GM19463 (cell line): ENCODE data around the gene MED7.
"Not testable (repeated sequence)": the region's sequence is repeated elsewhere in the genome, so short reads cannot be mapped to it uniquely, and the experiment has no call there.

Source experiments
- ATAC-seq: cut with Tn5 transposase; IDR thresholded peaks from one replicate; pipeline ENCODE4 v1.9.1; 2021; ENCODE audit warnings: mild to moderate bottlenecking, moderate library complexity; ENCODE audit not compliant: unreplicated experiment

The MED7 gene, protein sequence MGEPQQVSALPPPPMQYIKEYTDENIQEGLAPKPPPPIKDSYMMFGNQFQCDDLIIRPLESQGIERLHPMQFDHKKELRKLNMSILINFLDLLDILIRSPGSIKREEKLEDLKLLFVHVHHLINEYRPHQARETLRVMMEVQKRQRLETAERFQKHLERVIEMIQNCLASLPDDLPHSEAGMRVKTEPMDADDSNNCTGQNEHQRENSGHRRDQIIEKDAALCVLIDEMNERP

DNA sequence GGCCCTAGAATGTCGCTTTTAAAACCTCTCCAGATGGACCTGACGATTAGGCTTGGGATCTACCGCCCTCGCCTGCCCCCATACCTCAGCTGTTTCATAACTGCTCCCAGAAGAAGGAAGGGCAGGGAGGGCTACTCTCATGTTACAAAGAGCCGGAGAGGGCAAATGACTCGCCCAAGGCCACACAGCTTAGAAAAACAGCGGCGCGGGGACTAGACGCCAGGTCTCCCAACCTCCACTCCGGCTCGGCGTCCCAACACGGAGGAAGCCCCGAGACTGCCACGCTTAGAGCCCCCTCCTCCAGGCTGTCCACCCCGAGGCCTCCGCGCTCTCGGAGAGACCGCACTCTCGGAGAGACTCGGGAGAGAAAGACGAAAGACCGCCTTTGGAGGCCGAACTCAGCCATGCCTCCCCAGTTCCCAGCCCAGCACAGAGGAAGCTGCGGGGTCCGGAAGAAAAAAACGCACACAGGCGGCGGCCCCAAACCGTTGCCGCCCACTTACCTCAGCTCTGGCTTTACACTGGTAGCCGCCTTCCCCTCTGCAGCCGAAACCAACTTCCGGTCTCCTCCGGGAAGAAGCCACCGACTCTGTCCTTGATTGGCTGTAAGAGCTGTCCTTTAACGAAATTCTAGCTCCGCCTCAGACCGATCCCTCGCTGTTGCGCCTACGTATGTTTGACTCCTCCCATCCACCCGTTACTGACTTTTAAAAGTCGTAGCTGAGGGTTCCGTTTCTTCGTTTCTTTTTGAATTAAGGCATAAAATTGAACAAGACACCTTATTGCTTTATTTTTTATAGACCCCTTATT, at the start of gene MED7:
TSS of gene MED7 (minus strand) at position 549 of the 810 bp plus-strand sequence. CDS start 3,434 bp downstream, outside the sequence.
- ATAC-seq = peak; percentile 99

DNA sequence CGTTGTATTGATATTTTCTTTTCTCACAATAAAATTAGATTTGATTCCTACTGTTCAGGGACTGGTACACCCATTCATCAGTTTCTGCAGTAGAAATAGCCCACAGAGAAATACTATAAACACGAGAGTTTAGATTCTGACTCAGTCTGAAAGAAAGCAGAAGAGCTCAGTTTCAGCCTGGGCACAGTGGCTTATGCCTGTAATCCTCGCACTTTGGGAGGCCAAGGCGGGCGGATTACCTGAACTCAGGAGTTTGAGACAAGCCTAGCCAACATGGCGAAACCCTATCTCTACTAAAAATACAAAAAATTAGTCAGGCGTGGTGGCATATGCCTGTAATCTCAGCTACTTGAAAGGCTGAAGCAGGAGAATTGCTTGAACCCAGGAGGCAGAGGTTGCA, 46.6 kb upstream of the MED7 start:
- ATAC-seq = peak; percentile 93

DNA sequence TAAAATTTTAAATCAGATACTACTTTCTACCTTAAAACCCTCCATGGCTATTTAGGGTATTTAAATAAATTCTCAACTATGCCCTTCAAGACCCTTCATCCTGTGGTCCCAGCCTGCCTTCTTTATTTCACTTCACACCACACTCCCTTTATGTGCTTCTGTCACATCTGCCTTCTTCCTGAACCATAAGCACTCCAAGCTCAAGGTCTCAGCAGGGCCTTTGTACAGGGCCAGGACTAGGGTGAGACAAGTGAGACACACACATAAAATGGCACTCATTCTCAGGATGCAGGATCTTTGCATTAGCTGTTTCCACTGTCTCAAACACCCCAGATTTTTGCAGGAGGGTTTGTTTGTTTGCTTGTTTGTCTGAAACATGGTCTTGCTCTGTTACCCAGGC, 45.6 kb upstream of the MED7 start:
- ATAC-seq = no peak

DNA sequence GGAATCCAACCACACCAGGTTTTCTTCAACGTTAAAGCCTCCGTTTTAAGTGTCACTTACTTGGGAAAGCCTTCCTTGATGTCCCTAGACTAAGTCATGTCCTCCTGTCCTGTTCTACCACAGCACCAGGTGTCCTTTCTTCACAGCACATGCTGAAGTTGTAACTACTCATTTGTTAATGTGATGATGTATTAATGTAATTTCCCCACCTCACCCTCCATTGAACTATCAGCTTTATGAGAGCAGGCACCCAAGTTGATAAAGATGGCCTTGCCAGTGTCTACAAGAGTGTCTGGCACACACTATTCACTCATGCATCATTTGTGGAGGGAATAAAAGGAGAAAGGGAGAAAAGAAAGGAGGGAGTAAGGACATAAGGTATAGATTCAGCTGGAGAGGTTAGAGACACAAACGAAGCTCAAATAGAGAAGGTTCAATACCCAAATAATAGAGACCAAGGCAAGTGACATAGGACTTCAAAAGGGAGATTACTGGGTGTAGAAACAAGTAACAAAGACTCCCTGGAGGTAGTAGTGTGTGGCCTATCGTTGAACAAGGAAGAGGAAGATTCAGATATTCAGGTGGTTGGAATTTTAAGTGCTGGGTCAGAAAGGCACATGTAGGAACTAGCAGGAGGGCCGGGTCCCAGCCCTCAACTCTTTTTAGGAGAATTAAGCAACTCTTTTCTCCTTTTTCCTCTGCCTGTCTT, 44.5 kb upstream of the MED7 start:
- no peak for ATAC-seq

DNA sequence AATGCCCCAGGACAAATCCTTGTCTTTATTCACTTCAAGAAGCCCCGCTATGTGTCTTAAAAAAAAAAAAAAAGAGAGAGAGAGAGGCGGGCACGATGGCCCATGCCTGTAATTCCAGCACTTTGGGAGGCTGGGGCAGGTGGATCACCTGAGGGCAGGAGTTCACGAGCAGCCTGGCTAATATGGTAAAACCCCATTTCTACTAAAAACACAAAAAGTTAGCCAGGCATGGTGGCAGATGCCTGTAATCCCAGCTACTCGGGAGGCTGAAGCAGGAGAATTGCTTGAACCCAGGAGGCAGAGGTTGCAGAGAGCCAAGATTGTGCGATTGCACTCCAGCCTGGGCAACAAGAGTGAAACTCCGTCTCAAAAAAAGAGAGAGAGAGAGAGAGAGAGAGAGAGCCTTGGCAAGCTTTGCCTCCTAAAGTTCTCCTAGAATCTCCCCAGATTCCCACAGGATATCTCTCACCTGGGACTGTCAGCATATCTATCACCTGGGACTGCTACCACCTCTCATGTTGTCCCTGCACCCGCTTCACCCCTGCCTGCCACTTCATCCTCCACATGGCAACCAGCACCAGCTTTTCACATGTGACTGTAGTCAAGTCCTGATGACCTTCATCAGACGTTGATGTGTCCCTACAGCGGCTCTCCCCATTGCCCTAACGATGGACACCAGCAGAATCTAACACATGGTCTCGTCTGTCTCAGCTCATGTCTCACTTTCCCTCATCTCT, 43.8 kb upstream of the MED7 start:
- no peak for ATAC-seq

DNA sequence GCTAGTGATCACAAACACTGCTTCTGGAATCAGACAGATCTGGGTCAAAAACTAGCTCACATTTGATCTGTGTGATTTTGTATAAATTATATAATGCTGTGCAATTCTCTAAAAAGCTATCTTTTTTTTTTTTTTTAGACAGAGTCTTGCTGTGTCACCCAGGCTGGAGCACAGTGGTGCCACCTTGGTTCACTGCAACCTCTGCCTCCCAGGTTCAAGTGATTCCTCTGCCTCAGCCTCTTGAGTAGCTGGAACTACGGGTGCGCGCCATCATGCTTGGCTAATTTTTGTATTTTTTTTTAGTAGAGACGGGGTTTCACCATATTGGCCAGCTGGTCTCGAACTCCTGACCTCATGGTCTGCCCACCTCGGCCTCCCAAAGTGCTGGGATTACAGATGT, 42.5 kb upstream of the MED7 start:
- ATAC-seq = not testable (repeated sequence)

DNA sequence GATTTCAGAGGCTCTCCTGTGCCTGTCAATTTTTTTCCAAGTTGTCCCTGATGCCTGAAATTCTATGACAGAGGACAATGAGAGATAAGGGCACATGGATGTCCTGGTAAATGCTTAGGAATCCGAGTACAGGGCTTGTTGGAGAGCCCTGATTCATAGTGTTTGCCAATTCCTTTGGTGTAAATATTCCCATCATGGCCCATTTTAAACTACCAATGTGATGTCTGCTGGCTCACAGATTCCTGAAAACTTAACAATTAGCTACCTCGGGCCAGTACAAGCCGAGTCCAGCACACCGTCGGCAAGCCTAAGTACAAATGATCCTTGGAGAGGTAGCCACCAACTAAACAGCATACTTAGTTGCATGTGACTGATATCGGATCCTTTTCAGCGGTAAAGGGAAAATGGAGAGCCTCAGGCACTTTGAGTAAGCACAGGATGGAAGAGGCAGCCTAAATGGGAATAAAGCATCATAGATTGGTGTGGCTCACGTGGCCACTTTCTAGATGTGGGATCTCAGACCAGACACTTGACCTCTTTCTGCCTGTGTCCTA, 41.5 kb upstream of the MED7 start:
- no peak for ATAC-seq

DNA sequence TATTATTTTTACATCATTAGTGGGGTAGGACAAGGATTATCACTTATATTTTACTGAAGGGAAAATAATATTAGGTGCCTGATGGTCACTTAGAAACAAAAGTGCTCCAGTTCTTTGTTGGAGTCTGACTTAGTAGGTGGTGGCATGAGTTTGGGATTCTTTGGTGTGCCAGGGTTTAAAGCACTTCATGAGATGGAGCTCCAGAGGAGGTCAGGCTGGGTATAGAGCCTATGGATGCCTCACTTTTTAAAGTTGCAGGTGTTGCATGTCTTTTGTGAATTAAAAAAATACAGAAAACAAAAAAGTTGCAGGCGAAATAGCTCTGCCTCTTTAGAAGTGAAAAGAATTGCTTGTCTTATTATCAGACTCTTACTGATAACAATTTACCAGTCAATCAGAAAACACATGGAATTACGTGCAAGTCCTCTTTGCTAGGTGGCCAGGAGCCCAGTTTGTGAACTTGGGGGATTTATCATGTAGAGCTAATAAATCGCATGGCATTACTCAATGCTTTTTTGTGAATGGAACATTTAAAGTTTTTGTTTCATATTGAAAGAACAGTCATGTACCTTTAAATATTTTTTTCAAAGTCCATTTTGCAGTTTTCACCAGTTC, 39.6 kb upstream of the MED7 start:
- ATAC-seq = no peak

DNA sequence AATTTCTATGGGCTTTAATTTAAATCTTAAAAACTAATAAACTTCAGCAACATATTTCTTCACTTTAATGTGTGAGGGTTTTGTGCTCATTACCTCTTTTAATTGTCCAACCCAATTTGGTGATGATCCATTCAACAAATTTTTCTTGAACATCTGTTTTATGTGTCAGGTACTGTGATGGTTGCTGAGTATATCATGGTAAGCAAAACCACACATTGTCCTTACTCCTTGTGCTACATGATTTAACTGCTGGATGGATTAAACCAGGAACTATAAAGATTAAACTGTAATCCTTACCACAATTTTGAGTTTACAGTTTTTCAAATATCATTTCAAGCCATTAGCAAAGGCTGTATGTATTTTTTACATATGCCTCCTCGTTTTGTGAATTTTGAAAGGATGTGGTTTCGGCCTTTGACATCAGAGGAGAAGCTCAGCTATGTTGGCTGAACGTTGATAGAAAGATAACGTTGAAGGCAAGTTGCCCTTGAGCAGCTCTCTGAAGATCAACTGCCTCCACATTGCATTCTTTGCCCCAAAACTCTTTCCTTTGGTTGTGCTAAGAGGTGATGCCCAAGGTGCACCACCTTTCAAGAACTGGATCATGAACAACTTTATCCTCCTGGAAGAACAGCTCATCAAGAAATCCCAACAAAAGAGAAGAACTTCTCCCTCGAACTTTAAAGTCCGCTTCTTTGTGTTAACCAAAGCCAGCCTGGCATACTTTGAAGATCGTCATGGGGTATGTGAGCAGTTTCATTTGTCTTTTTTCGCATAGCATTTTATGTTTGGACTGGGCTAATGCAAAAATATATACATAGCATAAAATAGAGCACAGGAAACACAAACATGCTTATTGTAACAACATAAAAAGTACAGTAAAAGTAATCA, 38.0 kb upstream of the MED7 start, which contains the start of gene ITK:
TSS of gene ITK (plus strand) at position 467 of the 891 bp plus-strand sequence. CDS start at position 605, 138 bp downstream.
- ATAC-seq = no peak

DNA sequence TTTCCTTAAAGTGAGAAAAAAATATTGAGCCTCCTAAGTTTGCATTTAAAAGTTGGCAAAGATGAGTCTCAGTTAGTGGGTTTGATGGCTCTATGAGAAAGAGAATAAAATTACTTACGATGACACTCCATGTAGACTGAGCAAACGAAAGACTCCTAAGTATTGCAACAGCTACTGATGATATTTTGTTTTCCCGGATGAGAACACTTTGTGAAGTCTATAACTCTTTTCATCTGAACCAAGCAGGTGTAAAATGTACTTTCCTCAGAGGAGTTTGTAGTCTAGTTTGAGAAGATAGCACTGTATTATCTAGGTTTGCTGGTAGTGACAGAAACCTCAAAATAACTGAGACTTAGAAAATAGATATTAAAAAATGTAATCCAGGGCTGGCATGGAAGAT, 36.3 kb upstream of the MED7 start:
- ATAC-seq = no peak

DNA sequence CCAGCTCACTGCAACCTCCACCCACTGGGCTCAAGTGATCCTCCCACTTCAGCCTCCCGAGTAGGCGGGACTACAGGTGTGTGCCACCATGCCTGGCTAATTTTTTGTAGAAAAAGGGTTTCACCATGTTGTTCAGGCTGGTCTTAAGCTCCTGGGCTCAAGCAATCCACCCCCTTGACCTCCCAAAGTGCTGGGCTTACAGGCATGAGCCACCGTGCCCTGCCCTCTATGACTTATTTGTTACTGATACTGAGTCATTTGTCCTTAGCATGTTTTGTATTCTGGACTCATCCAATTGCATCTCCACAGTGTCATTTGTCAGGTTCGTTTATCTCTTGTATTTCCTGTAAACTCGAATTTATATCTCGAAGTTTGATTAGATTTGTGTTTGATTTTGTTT, 35.3 kb upstream of the MED7 start:
- no peak for ATAC-seq

DNA sequence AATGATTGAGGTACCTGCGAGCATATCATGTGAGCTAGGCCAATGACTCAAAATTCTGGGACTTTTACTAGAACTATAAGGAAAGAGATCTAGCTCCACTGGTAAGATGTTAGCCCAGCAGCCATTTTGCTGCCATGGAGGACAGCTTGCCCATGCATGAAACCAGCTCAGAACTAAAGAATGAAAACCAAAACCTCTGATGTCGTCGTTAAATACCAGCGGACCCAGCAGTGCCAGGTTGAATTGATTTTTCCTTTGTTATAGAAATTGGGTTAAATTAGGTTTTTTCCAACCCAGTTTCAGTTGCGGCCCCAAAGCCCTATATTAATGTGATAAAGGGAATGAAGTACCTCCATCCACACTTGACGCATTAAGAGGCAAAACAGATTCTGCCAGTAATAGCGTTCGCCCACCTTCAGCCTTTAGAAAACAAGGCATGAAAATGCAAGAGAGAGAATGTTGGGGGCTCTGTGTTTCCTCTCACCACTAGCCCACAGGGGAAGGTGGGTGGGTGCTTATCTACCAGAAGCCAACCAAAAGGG, 32.5 kb upstream of the MED7 start:
- ATAC-seq = no peak

DNA sequence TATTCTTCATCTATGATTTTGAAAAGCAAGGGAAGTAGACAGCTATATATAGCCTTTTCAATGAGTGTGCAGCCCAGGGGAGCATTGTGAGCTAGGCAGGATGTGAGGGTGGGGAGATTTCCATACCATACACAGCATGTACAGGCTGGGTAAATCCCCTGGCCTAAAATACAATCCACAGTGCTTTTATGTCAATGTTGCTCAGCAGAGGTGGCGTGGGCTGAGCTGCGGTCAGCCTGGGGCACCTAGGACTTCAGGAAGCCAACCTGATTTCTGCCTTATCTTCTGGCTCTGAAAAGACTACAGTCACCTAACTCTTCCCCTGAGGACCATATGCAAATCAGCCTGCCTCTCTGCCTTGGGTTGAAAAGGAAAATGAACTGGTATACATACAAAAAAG, 29.7 kb upstream of the MED7 start:
- ATAC-seq = peak; percentile 99

DNA sequence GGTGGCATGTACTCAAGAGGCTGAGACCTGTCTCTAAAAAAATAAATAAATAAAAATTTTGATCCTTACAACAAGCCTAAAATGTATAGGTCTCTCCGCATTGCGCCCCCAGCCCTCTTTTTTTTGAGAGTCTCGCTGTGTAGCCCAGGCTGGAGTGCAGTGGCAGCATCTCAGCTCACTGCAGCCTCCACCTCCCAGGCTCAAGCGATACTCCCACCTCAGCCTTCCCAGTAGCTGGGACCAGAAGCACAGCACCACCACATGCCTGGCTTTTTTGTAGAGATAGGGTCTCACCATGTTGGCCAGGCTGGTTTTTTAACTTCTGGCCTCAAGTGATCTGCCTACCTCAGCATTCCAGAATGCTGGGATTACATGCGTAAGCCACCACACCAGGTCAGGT, 25.6 kb upstream of the MED7 start:
- no peak for ATAC-seq

DNA sequence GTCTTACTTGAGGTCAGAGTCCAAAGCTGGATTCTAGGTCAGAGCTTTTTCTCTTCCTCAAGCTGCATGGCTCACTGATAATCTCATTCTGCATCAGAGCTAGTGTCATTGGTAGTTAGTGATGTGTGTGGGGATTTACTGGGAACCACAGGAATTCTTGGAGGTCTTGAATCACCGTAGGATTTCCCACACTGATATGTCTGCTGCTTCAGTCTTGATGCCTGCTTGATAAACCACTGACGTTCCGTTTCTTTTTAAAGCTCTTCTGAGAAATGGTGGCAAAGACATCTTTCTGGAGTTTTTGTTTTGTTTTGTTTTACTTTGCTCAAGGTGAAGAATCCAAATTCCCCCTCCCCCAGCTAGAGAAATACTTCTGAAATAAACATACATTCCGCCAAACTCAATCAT, 24.6 kb upstream of the MED7 start:
- ATAC-seq = peak; percentile 50

DNA sequence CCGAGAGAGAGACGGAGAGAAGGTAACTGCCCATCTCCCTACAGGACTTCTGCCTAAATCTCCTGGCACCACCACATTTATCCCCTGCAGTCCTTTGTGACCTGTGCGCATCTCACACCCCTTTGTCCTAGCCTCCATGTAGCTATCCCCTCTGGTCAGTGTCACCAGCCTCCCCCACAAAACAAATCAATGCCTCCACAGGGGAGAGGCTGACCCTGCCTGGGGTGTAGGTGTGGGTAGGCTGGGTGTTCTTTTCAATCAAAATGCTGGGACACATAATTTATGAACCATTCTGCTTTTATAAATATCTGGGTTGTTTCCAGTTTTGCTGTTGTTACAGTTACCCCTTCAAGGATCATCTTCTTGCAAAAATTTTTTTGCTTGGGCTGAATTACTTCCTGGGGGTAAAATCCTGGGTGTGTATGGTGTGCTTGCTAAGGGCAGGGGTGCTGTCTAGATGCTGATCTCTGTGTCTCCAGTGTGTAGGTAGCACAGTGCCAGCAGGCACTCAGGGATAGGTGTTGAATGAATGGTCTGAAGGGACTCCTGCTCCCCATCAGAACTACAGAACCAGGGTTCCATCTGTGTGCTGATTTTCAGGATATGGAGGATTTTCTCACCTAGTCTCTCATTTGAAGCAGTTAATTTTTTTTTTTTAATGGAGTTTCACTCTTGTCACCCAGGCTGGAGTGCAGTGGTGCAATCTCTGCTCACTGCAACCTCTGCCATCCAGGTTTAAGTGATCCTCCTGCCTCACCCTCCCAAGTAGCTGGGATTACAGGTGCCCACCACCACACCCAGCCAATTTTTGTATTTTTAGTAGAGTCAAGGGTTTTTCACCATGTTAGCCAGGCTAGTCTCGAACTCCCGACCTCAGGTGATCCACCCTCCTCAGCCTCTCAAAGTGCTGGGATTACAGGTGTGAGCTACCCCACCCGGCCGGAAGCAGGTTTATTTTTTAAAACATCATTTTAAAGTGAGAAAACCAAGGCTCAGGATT, 23.8 kb upstream of the MED7 start, which contains the start of gene GARIN3:
TSS of gene GARIN3 (minus strand) at position 51 of the 1,000 bp plus-strand sequence. CDS start 96 bp downstream, outside the sequence.
- no peak for ATAC-seq

DNA sequence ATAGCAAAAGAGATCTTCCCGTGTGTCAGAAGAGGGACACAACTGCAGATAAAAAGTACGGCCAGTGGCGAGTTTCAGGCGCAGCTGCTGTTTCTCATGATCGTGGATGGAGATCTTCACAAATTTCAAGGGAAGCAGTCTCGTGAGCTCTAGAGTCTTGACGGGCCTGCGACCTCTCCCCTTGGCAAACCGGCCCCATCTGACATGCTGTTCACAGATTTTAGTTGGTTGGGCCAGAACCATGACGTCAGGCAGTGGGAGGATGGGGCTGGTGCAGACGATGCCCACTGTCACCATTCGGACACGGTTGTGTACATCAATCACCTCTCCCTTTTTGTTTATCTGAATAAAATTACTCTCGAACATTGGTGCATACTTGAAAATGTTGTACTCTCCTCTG, 23.0 kb upstream of the MED7 start:
- ATAC-seq = no peak

DNA sequence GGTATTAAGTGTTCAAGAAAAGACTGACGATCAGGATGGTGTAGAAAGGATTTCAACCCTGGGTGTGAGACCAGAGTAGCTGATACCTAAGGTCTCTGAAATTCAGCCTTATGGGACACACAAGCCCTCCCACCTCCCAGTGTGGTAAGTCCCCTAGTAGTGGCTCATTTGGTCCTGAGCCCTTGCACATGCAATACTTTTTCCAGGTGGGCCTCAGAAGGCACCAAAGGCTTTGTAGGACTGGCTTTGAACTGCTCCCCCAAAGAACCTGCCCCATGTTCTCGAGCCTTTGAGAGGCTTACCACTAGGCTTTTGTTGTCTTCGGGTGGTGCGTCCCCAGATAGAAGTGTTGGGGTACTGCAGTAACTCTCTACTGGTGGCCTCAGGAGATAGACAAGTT, 22.6 kb upstream of the MED7 start:
- no peak for ATAC-seq
